GM19351 (cell line): ENCODE results near the gene TTC39A.
"Not testable (repeated sequence)": the region's sequence is repeated elsewhere in the genome, so short reads cannot be mapped to it uniquely, and the experiment has no call there.

Experiments
- ATAC-seq: cut with Tn5 transposase; IDR thresholded peaks from one replicate; pipeline ENCODE4 v1.9.1; 2021; ENCODE audit warnings: mild to moderate bottlenecking, moderate library complexity; ENCODE audit not compliant: unreplicated experiment

The TTC39A gene

DNA sequence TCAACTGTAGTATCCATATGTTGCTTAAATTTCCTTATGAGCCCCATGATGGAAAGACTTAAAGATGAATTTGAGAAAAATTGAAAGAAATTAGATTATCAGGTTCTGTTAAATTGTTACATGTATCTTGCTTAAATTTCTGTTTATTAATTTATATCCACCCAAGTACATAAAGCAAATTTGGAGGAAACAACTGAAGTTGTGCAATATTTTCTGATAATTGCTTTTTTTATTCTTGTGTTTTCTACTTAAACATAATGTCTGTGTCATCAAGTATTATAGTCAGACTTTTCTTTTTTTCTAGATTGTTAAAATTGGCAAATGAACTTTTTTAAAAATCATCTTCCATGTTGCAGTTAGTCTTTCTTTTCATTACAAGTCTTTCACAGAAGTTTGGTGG is 57.4 kb downstream of the TTC39A start:
- ATAC-seq: no peak

- ATAC-seq: no peak
Measured at GRCh38 chr1:51270751-51271150, 59.6 kb downstream of the TTC39A start.

GRCh38 chr1:51268634-51269033 is 61.7 kb downstream of the TTC39A start:
- peak; percentile 38 for ATAC-seq

GRCh38 chr1:51266791-51267190 is 63.6 kb downstream of the TTC39A start:
- no peak for ATAC-seq

DNA sequence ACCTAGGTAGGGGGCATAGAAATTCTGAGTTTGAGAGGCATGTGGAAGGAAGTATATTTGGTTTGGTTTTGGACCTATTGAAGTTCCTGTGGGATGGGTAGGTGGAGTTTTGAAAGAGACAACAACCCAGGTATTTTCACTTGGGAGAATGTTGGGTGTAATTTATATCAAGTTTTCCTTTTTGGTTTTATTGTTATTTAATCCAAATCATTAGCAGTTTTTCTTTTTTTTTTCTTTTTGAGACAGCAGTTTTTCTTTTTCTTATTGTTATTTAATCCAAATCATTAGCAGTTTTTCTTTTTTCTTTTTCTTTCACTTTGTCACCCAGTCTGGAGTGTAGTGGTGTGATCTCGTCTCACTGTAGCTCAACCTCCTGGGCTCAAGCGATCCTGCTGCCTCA is 64.2 kb downstream of the TTC39A start:
- no peak for ATAC-seq

DNA sequence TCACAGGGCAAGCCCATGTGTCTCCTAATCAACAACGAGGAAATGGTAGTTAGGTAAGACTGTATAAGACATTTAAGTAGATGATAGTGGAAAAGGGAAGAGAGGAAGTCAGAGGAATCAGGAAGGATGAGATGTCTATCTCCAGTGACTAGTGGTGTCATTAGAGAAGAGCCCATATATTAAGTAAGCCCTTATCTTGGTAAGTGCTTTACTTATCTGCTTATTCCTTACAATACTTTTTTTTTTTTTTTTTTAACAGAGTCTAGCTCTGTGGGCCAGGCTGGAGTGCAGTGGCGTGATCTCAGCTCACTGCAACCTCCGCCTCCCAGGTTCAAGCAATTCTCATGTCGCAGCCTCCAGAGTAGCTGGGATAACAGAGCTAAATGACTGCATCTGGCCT is 64.7 kb downstream of the TTC39A start:
- ATAC-seq: no peak

DNA sequence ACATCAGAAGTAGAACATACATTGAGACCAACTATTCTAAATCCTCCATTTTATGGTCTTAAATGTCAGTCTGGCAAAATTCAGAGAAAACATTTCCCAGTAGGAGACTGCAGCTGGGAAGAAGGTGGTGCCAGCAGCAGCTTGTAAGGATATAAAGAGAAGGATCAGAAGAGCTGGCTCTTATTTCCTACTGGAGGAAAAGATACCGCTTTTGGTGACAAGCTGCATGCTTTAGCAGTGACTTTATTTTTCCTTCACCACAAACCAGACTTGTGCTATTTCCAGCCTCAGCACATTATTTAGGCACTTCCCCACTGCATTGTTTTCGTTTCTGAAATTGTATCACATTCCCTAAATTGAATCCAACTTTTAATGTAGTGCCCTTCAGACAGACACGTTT is 65.9 kb downstream of the TTC39A start:
- no peak for ATAC-seq

DNA sequence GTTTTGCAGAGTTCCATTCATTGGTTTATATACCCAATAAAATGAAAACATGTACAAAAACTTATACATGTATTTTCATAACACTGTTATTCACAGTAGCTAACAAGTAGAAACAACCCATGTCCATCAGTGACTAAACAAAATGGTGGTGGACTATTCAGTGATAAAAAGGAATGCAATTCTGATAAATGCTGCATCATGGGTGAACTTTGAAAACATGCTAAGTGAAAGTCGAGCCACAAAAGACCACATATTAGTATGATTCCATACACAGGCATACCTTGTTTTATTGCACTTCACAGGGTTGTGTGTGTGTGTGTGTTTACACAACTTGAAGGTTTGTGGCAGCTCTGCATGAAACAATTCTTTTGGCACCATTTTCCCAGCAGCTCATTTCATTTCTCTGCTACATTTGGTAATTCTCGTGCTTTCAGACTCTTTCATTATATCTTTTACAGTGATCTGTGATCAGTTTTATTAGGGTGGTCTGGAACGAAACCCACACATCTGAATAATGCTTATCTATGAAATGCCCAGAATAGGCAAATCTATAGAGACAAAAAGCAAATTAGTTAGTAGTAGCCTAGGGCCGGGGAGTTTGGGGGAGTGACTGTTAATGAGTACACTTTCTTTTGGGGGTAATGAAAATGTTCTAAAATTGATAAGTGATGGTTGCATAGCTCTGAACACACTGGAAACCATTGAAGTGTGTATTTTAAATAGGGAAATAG is 67.0 kb downstream of the TTC39A start:
- ATAC-seq: no peak

DNA sequence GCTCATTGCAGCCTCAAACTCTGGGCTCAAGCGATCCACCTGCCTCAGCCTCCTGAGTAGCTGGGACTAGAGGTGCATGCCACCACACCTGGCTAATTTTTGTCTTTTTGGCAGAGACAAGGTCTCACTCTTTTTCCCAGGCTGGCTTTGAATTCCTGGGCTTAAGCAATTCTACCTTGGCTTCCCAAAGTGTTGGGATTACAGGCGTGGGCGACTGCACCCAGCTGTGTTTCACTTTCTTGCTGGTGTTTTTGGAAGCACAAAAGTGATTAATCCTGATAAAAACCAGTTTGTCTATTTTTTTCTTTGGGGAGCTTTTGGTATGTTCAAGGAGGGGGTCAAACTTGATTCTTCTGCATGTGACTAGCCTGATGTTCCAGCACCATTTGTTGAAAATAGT is 75.0 kb downstream of the TTC39A start:
- no peak for ATAC-seq

DNA sequence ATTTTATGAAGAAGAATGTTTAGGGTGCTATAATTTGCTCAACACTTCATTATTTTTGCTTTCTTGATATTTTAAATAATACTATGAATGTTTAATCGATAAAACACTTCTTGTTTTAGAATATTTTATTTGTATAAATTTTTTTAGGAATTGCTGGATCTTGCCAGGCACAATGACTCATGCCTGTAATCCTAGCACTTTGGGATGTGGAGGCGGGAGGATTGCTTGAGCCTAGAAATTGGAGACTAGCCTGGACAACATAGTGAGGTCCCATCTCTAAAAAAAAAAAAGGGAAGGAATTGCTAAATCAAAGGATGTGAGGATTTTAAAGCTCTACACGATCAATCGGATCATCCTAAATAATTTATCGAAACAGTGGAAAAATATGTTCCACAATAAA is 76.7 kb downstream of the TTC39A start:
- ATAC-seq: no peak

DNA sequence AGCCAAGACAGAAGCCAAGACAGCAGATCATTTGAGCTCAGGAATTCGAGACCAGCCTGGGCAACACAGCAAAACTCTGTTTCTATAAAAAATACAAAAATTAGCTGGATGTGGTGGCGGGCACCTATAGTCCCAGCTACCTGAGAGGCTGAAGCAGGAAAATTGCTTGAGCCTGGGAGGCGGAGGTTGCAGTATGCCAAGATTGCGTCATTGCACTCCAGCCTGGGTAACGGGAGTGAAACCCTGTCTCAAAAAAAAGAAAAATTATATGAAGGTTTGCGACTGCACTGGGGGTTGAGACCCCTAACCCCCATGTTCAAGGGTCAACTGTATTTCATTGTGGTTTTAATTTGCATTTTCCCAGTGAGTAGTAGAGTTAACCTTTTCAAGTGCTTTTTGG is 78.0 kb downstream of the TTC39A start:
- ATAC-seq: no peak

- ATAC-seq: not testable (repeated sequence)
Measured at GRCh38 chr1:51251165-51251564, 79.2 kb downstream of the TTC39A start.

DNA sequence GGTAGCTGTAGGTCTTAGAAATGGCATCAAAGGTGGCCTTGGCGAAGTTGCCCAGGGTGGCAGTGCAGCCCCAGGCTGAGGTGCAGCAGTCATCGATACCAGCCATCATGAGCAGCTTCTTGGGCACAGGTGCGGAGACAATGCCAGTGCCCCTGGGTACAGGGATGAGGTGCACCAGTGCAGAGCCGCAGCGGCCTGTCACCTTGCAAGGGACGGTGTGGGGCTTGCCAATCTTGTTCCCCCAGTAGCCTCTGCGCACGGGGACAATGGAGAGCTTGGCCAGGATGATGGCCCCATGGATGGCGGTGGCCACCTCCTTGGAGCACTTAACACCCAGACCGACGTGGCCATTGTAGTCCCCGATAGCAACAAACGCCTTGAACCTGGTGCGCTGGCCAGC is 79.6 kb downstream of the TTC39A start:
- not testable (repeated sequence) for ATAC-seq

DNA sequence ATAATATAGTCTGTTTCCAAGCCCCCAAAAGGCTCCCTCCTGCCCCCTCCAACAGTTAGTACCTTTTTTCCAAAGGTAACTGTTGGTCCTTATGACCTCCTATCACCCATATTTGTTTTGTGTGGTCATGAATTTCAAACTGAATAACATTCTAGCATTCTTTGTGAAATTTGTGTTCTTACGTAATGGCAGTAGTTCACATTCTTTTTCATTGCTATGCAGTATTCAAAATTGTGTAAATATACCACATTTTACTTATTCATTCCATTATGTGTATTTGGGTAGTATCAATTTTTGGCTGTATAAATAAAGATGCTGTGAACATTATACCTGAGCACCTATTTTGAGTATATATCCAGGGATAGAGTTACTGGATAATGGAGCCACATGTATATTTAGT is 80.9 kb downstream of the TTC39A start:
- no peak for ATAC-seq

GRCh38 chr1:51247499-51247898 is 82.9 kb downstream of the TTC39A start:
- no peak for ATAC-seq

GRCh38 chr1:51247022-51247421 is 83.3 kb downstream of the TTC39A start:
- peak; percentile 91 for ATAC-seq

DNA sequence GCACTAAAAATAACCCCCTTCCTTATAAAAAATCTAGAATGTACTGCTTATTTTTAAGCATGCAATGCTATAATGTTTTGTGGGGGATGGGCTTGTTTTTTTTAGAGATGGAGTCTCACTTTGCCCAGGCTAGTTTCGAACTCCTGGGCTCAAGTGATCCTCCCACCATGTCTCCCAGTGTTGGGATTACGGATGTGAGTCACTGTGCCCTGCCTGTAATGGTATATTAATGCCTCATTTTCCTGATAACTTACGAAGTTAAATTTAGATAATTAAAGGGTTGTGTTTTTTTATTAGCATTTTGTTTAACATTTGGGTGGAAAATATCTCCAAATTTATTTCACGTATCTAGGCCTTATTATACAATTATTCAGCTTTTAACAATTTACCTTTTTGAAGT is 87.8 kb downstream of the TTC39A start:
- no peak for ATAC-seq

- no peak for ATAC-seq
Measured at GRCh38 chr1:51241119-51241518, 89.2 kb downstream of the TTC39A start.

GRCh38 chr1:51240084-51240483 is 90.3 kb downstream of the TTC39A start:
- no peak for ATAC-seq

DNA sequence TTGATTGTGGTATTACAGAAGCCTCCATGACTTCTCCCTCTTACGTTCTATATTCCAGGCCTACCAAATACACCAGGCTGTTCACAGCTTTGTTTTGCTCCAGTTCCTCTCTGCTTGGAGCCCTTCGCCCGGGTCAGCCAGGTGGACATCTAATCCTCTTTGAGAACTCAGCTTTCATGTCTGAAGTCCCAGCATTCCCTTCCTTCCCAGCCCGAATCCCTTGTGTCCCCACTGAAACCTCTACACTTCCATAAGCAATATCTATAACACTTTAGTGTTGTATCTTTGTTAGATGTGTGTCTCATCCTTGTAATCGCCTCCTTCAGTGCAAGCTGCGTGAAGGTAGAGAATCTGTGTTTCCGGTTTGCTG is 92.3 kb downstream of the TTC39A start:
- no peak for ATAC-seq

- ATAC-seq: no peak
Measured at GRCh38 chr1:51237351-51238033, 92.9 kb downstream of the TTC39A start.
